Hematopoietic multipotent progenitor cell treated with erythropoietin and hydrocortisone succinate and interleukin-3 and kit ligand, for 15 days (in vitro differentiated cells): ENCODE data around the gene KCNMB3.

Experiments
- DNase-seq: peaks from one replicate; pipeline ENCODE4 v3.0.0-alpha.2; 2015; ENCODE audit warnings: low spot score

The KCNMB3 gene

GRCh38 chr3:179196098-179196497, 54.8 kb downstream of the KCNMB3 start:
- DNase-seq: no peak

GRCh38 chr3:179194931-179195330, 56.0 kb downstream of the KCNMB3 start:
- no peak for DNase-seq
